ENCODE data around the gene TACC2.

TACC2 gene

DNA sequence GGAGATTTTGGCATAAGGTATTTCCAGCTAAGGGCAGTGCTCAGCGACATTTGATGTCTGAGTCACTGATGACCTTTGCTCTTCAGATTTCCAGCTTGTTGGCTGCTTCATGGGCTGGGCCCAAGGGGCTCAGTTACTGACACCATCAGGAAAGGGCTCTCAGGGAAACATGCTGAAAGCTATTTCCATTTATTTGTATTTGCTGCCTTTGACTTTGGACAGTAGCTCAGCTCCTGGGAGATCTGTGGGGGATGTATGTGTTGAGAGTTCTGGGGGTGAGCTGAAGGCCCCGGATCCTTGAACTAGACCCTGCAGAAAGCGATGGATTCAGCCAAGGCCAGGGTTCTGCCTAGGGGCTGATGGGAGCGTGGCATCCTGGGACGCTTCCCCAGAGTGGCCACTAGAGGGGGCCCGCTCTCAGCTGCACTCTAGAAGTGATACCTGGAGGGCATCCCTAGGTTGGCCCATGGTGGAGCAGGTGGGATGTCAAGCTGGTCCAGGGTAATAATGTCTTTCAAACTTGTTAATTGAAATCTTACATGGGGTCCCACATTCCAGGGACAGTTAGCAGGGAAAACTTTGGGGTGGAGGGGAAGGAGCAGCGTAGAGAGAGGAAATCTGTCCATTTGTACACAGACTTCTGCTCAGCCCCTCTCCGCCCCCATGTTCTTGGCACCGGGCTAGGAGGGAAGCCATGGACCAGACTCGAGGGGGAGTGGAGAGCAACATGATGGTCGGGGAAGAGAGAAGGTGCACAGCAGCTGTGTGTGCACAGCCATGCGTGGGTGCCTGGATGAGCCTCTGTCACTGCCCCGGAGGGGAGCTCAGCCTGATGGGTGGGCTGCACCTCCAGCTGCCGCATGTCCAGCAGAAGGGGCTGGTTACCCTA, 279.1 kb downstream of the TACC2 start:
- FAIRE-seq = no peak
- TF ChIP-seq, protein P1, sequence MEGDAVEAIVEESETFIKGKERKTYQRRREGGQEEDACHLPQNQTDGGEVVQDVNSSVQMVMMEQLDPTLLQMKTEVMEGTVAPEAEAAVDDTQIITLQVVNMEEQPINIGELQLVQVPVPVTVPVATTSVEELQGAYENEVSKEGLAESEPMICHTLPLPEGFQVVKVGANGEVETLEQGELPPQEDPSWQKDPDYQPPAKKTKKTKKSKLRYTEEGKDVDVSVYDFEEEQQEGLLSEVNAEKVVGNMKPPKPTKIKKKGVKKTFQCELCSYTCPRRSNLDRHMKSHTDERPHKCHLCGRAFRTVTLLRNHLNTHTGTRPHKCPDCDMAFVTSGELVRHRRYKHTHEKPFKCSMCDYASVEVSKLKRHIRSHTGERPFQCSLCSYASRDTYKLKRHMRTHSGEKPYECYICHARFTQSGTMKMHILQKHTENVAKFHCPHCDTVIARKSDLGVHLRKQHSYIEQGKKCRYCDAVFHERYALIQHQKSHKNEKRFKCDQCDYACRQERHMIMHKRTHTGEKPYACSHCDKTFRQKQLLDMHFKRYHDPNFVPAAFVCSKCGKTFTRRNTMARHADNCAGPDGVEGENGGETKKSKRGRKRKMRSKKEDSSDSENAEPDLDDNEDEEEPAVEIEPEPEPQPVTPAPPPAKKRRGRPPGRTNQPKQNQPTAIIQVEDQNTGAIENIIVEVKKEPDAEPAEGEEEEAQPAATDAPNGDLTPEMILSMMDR (IDR thresholded peaks at IDR 0.05; ENCODE audit: insufficient read depth, missing control alignments) = peak; percentile 82
- DNase-seq (ENCODE audit: insufficient read length, low spot score) = peak; percentile 53

DNA sequence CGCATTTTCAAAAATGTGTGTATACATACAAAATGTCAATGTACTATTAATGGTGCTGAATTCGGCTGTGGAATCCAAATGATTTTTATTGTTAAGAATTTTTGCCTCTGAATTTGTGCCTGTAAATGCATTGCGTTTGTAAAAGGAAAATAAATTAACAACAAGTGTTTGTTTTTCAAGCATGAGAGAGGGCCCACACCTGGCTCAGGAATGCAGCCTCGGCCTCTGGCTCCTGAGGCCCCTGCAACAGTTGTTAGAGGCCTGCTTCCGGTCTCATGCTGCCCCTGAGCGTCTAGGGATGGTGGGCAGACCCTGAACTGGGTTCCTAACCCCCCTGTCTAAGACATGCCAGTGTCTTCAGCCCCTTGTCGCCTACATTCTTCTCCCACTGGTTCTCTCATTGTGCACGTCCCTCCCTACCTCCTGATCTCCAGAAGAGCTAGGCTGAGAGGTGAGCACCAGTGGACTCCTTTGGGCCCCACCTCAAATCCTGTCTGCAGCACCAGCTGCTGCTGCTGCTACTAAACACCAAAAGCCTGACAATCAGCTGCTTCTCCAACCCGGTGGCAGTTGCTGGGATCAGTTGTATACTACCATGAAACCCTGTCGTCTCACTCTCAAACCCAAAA, 280.2 kb downstream of the TACC2 start:
- DNase-seq (ENCODE audit: insufficient read length, low spot score) = no peak
- no peak for FAIRE-seq
- TF ChIP-seq, protein P1 (IDR thresholded peaks at IDR 0.05; ENCODE audit: insufficient read depth, missing control alignments) = no peak

GRCh38 chr10:122271076-122271475, 282.1 kb downstream of the TACC2 start, which contains the start of gene BTBD16:
Gene BTBD16, plus strand, starts transcription at chr10:122271296. Its CDS starts 3,786 bp downstream, at chr10:122275082.
- DNase-seq (ENCODE audit: insufficient read length, low spot score) (no peak), FAIRE-seq (no peak)
- TF ChIP-seq, protein P1 (IDR thresholded peaks at IDR 0.05; ENCODE audit: insufficient read depth, missing control alignments) = no peak

DNA sequence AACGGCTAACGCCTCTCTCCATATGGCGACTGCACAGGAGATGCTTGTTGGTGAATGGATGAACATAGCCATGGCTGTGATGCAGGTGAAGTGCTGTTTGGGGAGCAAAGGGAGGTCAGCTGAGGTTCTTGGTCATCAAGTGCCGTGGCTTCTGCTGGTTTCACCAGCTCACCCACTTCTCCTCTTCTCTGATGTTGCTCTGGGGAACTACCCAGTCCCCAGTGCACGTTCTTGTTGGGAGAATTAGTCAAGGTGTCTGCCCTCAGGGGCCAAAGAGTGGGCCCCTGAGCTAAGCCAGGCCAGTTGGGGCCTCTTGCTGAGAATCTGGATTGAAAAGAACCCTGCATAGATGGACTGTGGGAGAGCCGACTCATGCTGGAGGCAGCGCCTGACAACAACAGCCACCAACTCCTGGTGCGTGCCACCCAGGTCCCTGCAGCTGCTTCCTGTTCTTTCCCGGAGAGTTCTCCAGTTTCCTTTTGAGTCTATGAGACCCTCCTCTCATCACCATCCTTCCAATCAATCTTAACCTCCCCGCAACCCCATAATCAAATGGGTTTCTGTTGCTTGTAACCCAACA, 285.1 kb downstream of the TACC2 start:
- no peak for DNase-seq (ENCODE audit: insufficient read length, low spot score)
- TF ChIP-seq, protein P1 (IDR thresholded peaks at IDR 0.05; ENCODE audit: insufficient read depth, missing control alignments) = no peak
- no peak for FAIRE-seq

DNA sequence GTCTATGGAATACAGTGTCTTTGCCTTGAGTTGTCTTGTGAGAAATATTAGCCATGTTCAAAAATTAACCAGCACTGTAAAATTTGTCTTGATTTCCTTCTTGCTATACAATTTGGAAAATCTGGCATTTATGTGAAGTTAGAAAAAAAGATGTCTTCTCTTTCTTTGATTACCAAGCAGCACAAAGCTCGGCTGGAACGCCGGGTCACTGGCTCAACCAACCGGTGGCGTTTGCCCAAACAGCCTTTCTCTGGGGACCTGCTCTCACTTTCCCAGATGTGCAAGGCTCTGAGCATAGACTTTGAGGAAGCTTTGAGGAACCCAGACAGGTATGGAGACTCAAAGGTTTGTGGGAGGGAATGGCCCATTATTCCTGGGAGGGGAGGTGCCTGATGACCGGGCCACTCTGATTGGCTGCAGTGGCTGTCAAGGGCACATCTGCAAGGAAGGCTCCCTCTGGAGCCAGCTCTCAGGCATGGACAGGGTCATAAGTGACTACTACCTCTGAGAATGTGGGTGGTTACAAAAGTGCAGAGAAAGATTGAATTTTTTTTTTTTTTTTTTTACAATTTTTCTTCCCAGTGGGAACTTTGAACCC, 287.7 kb downstream of the TACC2 start:
- FAIRE-seq = no peak
- no peak for DNase-seq (ENCODE audit: insufficient read length, low spot score)
- TF ChIP-seq, protein P1 (IDR thresholded peaks at IDR 0.05; ENCODE audit: insufficient read depth, missing control alignments) = no peak

- DNase-seq (ENCODE audit: insufficient read length, low spot score) (no peak), FAIRE-seq (no peak)
- TF ChIP-seq, protein P1 (IDR thresholded peaks at IDR 0.05; ENCODE audit: insufficient read depth, missing control alignments) = no peak
Observed at GRCh38 chr10:122277526-122278136, 288.7 kb downstream of the TACC2 start.

Measured in D721Med (cell line).